ENCODE results near the gene PUSL1. TPM values are rescaled to one million over a fixed set of nuclear protein-coding genes. Genes with fewer than 3 reads are reported as not detected.
"Not testable (repeated sequence)": the region's sequence is repeated elsewhere in the genome, so short reads cannot be mapped to it uniquely, and the experiment has no call there.

PUSL1 gene
- total RNA-seq, 1 experiment from 2014 or later, result 15.7 TPM

DNA sequence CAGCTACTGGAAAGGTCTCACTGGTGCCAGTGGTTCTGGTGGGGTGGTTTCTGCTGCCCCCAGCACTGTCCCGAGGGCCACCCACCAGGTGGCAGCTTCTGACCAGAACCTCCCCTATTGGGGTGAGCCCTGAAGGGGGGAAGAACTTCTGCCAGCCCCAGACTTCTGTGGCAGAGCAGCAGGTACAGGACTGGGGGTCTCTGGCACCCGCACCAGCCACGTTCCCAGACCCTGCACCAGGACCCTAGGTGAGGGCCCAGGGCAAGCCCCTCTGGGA, 1.6 kb downstream of the PUSL1 start:
- no peak for DNase-seq (ENCODE audit: low read depth)

DNA sequence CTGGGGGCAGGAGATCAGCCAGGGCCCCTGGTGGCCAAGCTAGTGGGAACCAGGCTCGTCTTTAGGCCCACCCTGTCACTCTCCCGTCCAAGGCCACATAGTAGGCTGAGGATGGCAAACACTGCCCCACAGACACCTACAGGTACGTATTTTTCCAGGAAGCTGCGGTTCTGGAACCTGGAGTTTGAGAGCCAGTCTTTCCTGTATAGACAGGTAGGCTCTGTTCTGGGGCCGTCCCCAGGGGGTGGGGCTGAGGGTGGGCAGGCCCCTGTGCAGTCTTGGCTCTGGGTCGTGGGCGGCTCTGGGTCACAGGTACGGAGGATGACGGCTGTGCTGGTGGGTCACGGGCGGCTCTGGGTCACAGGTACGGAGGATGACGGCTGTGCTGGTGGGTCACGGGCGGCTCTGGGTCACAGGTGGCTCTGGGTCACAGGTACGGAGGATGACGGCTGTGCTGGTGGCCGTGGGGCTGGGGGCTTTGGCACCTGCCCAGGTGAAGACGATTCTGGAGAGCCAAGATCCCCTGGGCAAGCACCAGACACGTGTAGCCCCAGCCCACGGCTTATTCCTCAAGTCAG, 2.2 kb downstream of the PUSL1 start:
- DNase-seq (ENCODE audit: low read depth), result no peak

DNA sequence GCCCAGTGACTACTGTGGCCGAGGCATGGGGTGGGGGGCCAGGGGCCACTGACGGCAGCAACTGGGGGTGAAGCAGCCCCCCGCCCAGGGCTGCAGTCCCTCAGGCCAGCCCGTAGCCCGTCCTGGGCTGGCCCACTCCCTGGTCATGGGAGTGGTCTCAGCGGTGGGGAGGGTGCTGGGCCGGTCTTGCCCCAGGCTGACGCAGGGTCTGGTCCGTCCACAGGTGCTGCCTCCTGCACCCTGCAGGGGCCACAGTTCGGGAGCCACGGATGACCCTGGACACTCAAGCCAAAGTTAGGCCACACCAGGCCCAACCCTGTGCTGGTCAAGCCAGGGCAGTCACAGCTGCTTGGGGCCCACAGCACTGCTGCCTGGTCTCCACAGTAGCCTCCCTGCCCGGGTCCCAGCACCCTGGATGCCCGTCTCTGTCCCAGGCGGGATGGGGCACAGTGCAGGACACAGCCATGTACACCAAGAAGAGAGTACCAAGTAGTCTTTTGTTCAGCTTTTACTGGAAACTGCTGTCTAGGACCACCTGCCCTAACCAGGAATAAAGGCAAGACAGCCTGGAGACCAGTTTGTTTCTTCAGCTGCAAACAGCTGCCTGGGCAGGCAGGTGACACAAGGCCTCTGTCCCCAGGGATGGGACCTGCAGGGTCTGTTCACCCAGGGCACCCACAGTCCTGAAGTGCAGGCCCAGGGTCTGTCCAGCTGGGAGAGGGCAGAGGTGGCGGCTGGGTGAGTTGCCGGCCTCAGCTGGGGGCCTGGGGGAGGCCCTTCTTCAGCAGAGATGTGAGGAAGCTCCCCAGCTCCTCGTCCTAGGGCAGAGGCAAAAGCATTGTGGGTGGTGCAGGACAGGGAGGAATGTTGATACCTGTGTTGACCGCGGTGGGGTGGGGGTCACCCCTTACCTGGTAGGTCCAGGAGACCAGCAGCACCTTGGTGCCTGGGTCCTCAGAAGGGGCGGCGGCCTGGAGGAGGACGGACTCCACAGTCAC, 3.0 kb downstream of the PUSL1 start:
- no peak for DNase-seq (ENCODE audit: low read depth)

DNA sequence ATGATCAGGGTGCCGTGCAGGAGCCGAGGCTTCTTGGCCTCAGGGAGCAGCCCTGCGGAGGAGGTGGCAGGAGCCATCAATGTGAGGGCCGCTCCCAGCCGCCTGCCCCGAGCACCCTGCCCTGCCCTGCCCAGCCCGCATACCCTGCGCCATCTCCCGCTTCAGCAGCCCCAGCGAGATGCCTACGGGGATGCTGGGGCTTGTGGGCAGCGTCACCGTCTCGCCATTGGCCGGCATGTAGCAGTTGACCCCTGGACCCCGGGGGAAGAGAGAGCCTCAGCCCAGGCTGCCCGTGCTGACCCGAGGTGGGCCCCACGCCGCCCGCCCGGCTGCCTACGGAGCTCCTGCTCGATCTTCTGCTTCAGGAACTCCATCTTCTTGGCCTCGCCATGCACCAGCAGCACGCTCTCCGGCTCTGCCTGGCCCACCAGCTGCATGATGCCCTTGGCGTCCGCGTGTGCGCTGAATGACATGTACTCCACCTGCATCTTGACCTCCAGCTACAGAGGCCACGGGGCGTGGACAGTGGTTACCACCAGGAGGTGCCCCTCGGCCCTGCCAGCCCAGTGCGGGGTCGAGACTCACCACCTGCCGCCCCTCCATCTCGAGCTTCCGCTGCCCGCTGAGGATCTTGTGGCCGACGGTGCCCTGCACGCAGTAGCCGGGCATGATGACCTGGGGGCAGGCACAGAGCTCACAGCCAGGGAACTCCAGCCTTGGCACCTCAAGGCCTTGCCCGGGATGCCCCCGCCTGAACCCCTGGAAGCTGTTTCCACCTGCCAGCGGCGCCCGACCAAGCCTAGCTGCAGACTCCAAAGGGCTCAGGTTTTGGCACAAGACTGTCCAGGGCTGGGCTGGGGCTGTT, 4.3 kb downstream of the PUSL1 start:
- DNase-seq (ENCODE audit: low read depth), result no peak

DNA sequence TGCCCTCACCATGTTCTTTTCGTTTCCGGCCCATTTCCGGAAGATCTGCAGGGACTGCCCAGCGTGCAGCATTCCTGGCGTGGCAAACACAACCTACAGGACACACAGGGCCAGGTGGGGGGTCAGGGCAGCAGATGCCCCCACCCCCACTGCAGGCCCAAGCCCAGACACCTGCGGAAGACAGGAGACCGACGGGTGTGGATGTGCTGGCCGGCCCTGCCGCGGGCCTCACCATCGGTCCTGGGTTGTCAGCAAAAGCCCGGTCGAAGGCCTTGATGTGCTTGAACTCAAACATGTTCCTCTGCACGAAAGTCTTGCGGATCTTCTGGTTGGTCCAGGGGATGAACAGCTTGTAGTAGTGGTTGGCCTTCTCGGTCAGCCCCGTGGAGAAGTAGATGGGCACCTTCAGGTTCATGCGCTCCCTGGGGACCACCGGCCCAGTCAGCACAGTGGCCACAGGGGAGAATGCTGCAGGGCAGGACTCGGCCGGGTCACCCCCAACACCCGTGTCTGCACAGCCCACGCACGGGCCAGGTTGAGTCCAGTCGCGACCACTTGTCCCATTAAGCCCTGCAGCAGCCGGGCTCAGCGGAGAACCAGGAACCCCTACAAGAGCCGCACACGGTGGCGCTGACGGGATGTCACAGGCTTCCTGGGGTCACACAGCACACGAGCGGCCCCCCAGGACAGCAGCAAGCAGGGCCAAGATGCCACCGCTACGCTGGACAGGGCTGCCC, 5.3 kb downstream of the PUSL1 start:
- DNase-seq (ENCODE audit: low read depth), result no peak

DNA sequence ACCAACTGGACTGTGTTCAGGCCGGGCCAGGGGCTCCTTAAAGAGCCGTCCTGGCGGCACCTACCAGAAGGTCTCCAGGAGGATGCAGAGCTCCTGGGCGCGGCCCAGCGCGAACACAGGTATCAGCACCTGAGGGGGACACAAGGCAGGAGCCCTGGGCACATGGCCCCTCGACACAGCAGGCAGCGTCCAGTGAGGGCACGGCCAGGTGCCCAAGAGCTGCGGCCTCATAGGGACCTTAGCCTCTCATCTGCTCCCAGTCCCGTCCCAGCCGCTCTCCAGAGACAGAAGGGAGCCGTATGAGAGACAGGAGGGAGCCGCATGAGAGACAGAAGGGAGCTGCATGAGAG, 5.8 kb downstream of the PUSL1 start:
- no peak for DNase-seq (ENCODE audit: low read depth)

DNA sequence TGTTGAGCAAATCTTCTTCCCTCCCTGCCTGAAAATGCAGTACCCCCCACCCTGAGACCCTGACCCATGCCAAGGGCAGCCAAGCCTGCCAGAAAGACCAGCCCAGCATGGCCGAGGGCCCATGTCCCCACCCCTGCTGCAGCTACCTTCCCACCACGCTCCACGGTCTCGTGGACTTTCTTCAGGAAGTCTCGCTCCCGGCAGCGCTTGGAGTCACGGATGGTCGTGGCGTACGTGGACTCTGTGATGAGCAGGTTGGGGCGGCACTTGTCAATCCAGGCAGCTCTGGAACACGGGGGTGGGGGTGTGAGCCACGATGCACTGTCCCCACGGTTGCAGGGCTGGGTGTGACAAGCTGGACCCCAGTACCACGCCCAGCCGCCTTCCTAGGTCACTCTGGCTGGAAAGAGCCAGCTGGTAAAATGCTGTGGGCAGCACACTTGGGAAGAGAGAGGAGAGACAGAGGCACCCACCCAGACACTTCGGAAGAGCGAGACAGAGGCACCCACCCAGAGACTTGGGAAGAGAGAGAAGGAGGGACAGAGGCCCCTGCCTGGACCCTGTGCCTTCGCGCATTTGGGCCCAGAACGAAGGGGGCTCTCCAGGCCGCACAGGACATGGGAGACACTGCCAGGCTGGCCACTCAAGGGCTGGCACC, 6.4 kb downstream of the PUSL1 start:
- no peak for DNase-seq (ENCODE audit: low read depth)

DNA sequence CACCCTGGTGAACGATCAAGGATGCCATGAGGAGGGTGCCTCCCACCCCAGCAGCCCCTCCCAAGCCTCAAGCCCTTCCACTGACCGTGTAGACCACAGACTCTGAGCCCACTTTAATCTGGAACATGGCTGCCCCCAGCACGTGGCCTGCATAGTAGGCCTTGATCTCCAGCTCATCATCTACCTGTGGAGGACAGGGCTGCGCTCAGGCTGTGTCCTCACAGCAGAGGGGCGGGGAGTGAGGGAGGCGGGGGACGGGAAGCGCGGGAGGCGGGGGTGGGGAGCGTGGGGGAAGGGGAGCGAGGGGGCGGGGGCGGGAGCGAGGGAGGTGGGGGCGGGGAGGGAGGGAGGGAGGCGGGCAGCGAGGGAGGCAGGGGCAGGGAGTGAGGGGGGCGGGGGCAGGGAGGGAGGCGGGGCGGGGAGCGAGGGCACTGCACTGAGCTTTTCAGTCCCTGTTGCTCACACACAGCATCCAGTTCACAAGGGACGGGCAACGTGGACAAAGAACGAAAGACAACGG, 7.1 kb downstream of the PUSL1 start:
- no peak for DNase-seq (ENCODE audit: low read depth)

DNA sequence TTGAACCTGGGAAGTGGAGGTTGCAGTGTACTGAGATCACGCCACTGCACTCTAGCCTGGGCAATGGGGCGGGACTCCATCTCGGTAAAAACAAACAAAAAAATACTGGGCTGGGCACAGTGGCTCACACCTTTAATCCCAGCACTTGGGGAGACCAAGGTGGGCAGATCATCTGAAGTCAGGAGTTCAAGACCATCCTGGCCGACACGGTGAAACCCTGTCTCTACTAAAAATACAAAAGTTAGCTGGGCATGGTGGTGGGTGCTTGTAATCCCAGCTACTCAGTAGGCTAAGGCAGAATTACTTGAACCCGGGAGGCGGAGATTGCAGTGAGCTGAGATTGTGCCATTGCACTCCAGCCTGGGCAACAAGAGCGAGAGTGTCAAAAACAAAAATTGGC, 7.8 kb downstream of the PUSL1 start:
- not testable (repeated sequence) for DNase-seq (ENCODE audit: low read depth)

DNA sequence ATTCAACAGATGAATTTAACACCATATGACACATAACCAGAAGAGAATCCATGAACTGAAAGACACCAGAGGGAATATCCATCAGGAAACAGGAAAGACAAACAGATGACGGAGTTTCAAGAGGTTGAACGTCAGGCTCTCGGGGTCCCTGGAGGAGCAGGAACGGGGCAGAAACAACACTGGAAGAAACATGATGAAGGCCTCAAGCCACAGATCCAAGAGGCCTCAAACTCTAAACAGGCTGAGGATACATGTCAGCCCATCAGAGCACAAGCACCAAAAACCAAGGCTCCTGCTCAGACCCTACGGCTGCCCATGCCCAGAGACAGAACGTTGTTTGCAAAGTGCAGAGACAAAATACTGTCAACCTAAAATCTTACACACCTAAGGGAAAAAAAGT, 9.0 kb downstream of the PUSL1 start:
- no peak for DNase-seq (ENCODE audit: low read depth)

DNA sequence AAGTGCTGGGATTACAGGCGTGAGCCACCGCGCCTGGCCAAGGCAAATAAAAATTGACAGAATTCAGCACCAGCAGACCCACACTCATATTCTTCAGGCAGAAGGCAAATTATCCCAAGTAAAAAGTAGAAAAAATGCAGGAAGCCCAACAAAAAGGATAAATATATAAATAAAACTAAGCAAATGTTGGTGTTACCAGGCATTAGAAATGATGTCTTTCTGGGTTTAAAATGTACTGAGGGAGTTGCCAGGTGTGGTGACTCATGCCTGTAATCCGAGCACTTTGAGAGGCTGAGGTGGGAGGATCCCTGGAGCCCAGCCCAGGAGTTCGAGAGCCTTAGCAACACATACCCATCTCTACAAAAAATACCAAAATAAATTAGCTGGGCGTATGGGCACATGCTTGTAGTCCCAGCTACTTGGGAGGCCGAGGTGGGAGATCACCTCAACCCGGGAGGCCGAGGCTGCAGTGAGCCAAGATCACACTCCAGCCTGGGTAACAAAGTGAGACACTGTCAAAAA, 9.8 kb downstream of the PUSL1 start:
- DNase-seq (ENCODE audit: low read depth), result peak; percentile 94

DNA sequence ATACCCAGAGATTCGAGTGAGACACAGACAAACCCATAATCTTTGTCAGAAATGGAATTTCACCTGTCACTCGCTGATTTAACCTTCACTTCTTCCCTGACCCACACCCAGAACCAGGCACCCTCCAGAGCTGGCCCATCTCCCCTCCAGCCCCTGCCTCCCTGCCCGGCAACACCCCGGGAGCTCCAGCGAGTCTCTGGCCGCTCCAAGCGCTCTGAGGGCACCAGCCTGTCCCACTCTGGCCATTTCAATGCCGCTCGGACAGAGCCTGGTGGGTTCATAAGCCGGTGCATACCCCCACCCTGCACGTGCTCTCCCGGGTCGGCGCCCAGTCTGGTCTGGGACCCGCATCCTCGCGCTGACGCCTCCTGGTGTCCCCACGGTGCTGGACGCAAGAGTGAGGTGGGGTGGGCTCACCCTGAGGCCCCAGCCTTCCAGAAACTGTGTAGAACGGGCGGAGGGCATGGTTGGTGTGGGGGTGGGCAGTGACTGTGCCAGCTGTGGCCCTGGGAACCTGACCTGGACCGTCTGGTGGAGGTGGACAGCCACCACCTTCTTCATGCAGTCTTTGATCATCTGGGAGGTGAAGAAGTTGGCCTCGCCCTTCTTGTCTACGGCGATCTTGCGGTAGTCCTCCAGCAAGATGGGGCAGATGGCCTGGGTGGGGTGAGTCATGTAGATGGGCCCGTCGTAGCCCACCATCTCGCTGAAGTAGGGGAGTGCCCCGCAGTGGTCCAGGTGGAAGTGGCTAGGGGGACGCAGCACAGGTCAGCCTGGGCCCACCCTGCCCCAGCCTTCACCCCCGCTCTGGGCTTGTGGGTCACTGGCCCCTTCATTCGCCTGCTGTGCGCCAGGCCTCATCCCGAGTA, 10.6 kb downstream of the PUSL1 start:
- DNase-seq (ENCODE audit: low read depth), result no peak

DNA sequence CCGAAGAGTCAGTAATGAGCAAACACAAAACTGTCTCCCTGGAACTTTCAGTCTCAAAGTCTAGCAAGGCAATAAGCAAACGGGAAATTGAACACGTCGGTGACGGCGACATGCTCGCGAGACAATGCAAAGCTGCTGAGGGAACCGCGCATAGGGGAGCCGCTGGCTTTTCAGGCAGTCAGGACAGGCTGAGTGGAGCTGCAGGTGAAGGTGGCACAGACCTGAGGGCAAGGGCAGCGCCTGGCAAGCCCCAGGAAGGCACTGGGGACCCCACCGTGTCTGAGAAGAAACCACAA, 11.2 kb downstream of the PUSL1 start:
- no peak for DNase-seq (ENCODE audit: low read depth)

DNA sequence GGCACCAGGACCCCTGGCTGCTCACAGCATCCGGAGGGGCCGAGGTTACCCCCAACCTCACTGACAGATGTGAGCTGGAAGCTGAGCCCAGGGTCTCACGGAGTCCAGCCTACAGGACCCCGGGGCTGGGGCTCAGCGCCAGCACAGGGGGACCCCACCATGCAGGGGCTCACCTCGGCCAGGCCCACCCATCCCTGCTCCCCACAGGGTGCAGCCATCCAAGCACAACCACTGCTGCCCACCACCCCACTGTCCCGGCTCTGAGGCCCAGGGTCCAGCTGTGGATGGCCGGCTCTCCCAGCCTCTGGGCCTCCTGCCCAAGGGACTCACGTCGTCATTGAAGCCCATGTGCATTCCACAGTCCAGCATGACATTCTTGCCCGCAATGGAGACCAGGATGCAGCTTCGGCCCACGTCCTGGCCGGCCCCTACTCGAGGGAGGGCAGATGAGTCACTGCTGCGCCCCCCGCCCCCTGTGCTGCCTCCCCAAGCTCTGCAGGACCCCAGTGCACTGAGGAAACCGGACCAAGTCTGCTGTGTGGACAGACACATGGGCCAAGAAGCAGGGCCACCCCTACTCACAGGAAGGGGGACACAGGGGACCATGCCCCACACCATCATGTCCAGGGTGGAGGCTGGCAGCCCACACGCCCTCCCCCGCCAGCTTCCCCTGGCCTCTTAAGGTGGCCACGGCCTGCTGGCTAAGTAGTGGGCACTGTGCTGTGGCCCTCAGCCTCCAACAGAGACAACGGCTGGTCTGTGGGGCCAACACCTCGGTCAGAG, 12.5 kb downstream of the PUSL1 start:
- no peak for DNase-seq (ENCODE audit: low read depth)

DNA sequence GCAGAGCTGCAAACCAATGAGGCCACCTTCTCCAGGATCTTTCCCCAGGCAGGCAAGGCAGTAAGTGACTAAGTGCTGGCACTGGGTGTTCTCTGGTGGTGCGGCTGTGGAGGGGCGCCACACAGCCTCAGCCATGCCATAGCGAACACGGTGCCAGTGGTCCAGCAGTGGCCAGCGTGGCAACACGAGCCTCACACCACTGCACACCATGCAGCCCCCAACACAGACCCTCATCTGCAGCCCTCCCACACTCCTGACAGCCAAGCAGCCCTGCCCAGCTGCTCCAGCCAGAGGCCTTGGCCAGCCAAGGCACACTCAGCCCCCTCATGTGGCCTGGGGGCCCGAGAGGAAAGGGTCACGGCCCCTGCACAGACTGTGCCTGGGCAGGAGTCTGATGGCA, 13.1 kb downstream of the PUSL1 start:
- no peak for DNase-seq (ENCODE audit: low read depth)

DNA sequence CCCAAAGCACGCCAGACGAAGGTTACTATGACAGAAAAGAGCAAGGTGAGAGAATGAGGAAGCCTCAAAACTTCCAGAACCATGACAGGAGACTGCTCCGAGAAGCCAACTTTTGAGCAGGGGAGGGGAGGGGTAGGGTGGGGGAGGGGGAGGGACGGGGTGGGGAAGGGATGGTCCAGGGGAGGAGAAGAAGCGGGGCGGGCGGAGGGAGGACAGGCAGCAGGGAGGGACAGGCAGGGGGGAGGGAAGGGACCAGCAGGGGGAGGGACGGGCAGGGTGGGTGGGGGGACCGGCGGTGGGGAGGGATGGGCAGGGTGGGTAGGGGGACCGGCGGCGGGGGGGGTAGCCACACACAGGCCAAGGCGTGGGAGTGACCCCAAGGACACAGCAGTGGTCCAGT, 14.0 kb downstream of the PUSL1 start:
- DNase-seq (ENCODE audit: low read depth), result no peak

DNA sequence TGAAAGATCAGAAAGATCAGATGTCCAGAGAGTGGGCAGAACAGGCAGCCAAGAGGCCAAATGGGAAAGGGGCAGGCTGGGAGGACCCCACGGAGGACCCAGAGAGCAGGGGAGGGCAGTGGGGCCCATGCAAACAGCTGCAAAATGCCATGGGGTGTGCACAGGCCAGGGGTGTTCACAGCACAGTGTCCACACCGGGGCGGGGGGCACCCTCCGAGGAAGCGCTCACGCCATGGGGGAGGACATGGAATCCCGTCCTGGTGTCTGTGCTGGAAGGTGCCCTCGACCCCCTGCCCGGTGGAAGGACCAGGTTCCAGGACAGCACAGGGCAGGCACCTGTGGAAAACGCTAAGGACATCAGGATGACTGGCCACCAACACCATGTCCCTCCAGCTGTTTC, 14.6 kb downstream of the PUSL1 start:
- no peak for DNase-seq (ENCODE audit: low read depth)

DNA sequence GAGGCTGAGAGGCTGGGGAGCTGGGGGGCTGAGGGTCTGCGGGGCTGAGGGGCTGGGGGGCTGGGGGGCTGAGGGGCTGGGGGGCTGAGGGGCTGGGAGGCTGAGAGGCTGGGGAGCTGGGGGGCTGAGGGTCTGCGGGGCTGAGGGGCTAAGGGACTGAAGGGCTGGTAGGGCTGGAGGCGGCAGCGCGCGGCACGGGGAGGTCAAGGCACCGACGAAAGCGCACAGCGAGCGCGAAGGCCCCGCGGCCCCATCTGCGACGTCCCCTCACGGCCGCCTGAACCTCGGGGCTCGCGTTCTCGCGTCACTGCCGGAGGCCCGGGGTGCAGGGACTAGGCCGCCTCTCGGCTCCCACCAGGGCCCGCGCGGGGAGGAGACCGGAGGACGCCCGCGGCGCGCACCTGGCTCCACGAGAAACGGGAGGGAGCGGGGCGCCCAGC, 15.7 kb downstream of the PUSL1 start:
- no peak for DNase-seq (ENCODE audit: low read depth)

DNA sequence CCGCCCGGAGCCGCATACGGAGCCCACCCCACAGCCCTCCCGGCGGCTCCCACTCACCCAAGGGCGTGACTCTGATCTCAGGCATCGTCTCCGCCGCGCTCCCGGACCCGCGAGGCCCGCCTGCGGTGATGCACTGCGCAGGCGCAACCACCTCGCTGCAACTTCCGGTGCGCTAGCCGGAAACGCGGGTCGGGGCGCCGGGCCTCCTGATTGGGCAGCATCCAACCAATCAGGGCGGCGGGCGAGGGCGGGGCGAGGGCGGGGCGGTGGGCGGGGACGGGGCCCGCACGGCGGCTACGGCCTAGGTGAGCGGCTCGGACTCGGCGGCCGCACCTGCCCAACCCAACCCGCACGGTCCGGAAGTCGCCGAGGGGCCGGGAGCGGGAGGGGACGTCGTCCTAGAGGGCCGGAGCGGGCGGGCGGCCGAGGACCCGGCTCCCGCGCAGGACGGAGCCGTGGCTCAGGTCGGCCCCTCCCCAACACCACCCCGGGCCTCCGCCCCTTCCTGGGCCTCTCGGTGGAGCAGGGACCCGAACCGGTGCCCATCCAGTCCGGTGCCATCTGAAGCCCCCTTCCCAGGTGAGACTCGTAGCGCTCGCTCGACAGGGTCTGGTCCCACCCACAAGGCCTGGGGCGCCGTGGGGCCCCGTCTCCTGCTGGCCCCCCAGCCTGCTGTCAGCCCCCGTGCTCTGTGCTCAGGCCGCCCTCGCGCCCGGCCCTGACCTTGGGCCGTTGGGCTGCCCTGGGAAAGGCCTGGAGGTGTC, 16.3 kb downstream of the PUSL1 start, which contains the start of the genes CPTP and INTS11:
Gene CPTP, plus strand, starts transcription at position 279 of the 764 bp plus-strand sequence. CDS start 2,109 bp downstream, outside the sequence.
Gene INTS11, minus strand, starts transcription at position 137 of the 764 bp plus-strand sequence. Its CDS starts 52 bp downstream, at position 85.
- peak; percentile 86 for DNase-seq (ENCODE audit: low read depth)

Measured in RPMI7951 (cell line).